IPS-20b (cell line): ENCODE data around the gene ELAVL2.

ENCODE experiments used
- H3K27ac ChIP-seq: one replicate; pipeline ENCODE4 v1.5.1; 2013; ENCODE audit warnings: low read length
- H3K27me3 ChIP-seq: 2 replicates; pipeline ENCODE4 v1.6.1; 2013; ENCODE audit warnings: mild to moderate bottlenecking, low read length, inconsistent platforms; ENCODE audit not compliant: insufficient read depth
- H3K36me3 ChIP-seq: 2 replicates; pipeline ENCODE4 v1.6.1; 2013; ENCODE audit warnings: low read depth, mild to moderate bottlenecking, inconsistent platforms, low read length, moderate library complexity; ENCODE audit not compliant: insufficient read depth
- H3K4me1 ChIP-seq: 2 replicates; pipeline ENCODE4 v1.6.1; 2013; ENCODE audit warnings: mild to moderate bottlenecking, control low read depth, inconsistent platforms, low read length, moderate library complexity; ENCODE audit not compliant: insufficient read depth
- H3K4me3 ChIP-seq: 2 replicates; pipeline ENCODE4 v1.5.1; 2013; ENCODE audit warnings: mild to moderate bottlenecking, low read length, inconsistent platforms
- H3K9ac ChIP-seq: 2 replicates; pipeline ENCODE4 v1.6.1; 2013; ENCODE audit warnings: low read depth, mild to moderate bottlenecking, inconsistent platforms, low read length, moderate library complexity
- H3K9me3 ChIP-seq: 2 replicates; pipeline ENCODE4 v1.6.1; 2013; ENCODE audit warnings: mild to moderate bottlenecking, low read depth, low read length, inconsistent platforms; ENCODE audit not compliant: insufficient read depth

The ELAVL2 gene

GRCh38 chr9:23783509-23783908 is 42.5 kb downstream of the ELAVL2 start:
- Histone ChIP-seq H3K36me3 (no peaks in the 10 kb centered on the region), H3K9ac (no peak overlapping the region), H3K27ac (no peak overlapping the region), H3K4me3 (no peak overlapping the region), H3K4me1 (peaks cover 42% of the 10 kb centered on the region), H3K27me3 (no peaks in the 10 kb centered on the region), H3K9me3 (no peaks in the 10 kb centered on the region)

GRCh38 chr9:23779220-23779619 is 46.8 kb downstream of the ELAVL2 start:
- no peaks in the 10 kb centered on the region for H3K9me3 ChIP-seq
- H3K4me3 ChIP-seq = peak overlapping the region; percentile 36
- peak overlapping the region; percentile 76 for H3K27ac ChIP-seq
- peaks cover 71% of the 10 kb centered on the region for H3K4me1 ChIP-seq
- no peaks in the 10 kb centered on the region for H3K27me3 ChIP-seq
- peak overlapping the region; percentile 57; the same call in 1 of the 2 replicates for H3K9ac ChIP-seq
- H3K36me3 ChIP-seq = no peaks in the 10 kb centered on the region

- Histone ChIP-seq H3K9ac (peak overlapping the region; percentile 57; the same call in 1 of the 2 replicates), H3K4me1 (peaks cover 78% of the 10 kb centered on the region), H3K27ac (peak overlapping the region; percentile 71), H3K9me3 (no peaks in the 10 kb centered on the region), H3K36me3 (no peaks in the 10 kb centered on the region), H3K4me3 (peak overlapping the region; percentile 33; the same call in 1 of the 2 replicates), H3K27me3 (no peaks in the 10 kb centered on the region)
These were observed 48.7 kb downstream of the ELAVL2 start for GRCh38 chr9:23777328-23777727.

DNA sequence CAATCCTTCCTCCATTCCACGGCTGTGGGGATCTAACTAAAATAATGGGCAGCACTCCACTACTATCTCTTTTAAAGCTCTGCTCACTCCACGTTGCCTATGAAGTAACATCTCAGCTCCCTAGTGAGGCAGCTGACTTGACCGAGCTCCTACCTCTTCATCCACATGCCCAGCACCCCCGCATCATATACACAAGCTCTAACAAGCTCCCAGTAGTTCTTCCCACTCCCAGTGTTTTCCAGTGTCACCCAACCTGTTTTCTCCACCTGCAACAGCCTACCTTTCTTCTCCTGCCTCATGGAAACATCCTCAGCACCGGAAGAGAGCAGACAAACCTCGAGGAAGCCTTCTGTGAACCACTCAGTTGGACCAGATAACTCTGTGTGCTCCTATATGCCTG is 50.5 kb downstream of the ELAVL2 start:
- peaks cover 86% of the 10 kb centered on the region for H3K4me1 ChIP-seq
- H3K4me3 ChIP-seq = no peak overlapping the region
- no peak overlapping the region for H3K27ac ChIP-seq
- no peaks in the 10 kb centered on the region for H3K9me3 ChIP-seq
- no peaks in the 10 kb centered on the region for H3K36me3 ChIP-seq
- H3K9ac ChIP-seq = no peak overlapping the region
- no peaks in the 10 kb centered on the region for H3K27me3 ChIP-seq

GRCh38 chr9:23774266-23774665 is 51.8 kb downstream of the ELAVL2 start:
- H3K9ac ChIP-seq = no peak overlapping the region

GRCh38 chr9:23772385-23772783 is 53.7 kb downstream of the ELAVL2 start:
- Histone ChIP-seq H3K4me1 (peaks cover 80% of the 10 kb centered on the region), H3K36me3 (no peaks in the 10 kb centered on the region), H3K27me3 (no peaks in the 10 kb centered on the region), H3K9ac (peak overlapping the region; percentile 13; the same call in 1 of the 2 replicates), H3K4me3 (no peak overlapping the region), H3K27ac (no peak overlapping the region), H3K9me3 (no peaks in the 10 kb centered on the region)

More at GRCh38 chr9:23774266-23774665, 51.8 kb downstream of the ELAVL2 start:
- H3K27me3 ChIP-seq = no peaks in the 10 kb centered on the region
- no peaks in the 10 kb centered on the region for H3K36me3 ChIP-seq
- no peak overlapping the region for H3K4me3 ChIP-seq
- no peaks in the 10 kb centered on the region for H3K9me3 ChIP-seq
- H3K4me1 ChIP-seq = peaks cover 86% of the 10 kb centered on the region
- no peak overlapping the region for H3K27ac ChIP-seq

DNA sequence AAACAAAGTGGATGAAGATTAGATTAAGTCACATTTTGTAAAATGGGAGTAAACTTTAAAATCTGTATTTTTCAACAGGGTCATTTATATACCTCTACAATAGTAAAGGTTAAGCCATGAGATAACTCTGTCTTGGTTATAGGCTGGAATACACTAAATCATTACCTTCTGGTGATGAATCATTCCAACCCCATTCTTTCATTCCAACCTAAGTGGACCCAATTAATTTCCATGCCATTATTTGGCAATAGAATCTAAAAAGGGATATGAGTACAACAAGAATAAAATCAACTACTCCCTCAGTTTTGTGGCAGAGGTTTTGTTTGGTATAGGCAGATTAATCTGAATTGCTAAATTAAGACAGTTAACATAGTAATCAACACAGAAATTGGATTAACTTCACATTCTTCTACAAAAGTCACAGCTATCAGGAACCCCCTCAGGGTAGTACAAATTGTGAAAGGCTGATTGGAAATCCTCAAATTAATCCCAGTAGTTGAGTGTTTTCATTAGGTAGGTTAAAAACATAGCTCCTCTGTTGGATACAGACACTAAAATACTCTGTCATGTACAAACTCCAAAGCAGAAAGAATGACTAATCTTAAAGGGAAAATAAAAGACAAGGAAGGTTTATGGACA is 54.2 kb downstream of the ELAVL2 start:
- no peaks in the 10 kb centered on the region for H3K36me3 ChIP-seq
- H3K4me1 ChIP-seq = peaks cover 76% of the 10 kb centered on the region
- no peaks in the 10 kb centered on the region for H3K9me3 ChIP-seq
- H3K9ac ChIP-seq = peak overlapping the region; percentile 13; the same call in 1 of the 2 replicates
- H3K27ac ChIP-seq = no peak overlapping the region
- H3K4me3 ChIP-seq = no peak overlapping the region
- H3K27me3 ChIP-seq = no peaks in the 10 kb centered on the region

DNA sequence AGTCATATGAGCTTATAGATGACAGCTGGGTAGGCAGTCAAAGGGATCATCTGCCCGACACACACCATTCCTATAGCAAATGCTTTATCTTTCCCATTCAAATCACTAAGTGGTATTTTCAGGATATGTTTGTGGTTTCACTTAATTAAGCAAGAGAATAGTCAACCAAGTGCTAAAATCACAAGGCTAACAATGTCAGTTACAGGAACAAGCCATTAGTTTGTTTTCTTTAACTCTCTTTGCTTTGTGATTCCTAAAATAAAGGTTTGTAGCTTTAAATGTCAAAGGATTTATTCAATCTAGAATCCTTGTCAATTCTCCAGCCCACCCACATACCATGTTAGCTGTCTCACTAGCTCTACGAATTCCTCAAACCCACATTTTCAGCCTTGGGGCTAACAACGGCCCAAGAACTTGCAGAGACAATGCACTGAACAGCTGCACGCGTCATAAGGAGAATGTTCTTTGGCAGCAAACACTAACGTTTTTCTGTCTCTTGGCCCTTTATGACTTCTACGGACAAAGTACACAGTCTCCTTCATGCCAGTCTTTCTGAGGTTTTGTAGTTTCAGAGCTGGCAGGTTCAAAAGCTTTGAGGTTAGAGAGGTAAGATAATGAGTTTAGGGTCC is 56.6 kb downstream of the ELAVL2 start:
- Histone ChIP-seq H3K4me1 (peaks cover 64% of the 10 kb centered on the region), H3K9me3 (no peaks in the 10 kb centered on the region), H3K9ac (no peak overlapping the region), H3K4me3 (no peak overlapping the region), H3K27ac (no peak overlapping the region), H3K27me3 (no peaks in the 10 kb centered on the region), H3K36me3 (no peaks in the 10 kb centered on the region)

DNA sequence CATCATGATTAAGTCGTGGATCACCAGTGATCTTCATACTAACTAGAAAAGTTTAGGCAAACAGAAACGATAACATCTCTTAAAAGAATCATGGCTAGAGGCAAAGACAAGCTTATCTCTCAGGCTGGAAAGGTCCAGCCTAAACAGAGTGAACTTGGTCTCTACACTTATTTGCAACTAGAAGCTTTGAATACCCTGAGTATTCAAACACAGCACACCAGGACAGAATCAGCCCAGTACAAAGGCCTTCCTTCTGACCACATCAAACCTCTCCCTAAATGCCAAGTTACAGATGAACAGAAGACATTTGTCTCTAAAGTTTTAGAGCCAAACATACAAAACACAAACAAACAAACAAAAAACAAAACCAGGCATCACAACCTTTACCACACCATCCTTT is 57.2 kb downstream of the ELAVL2 start:
- no peaks in the 10 kb centered on the region for H3K27me3 ChIP-seq
- H3K9me3 ChIP-seq = no peaks in the 10 kb centered on the region
- H3K9ac ChIP-seq = no peak overlapping the region
- H3K4me1 ChIP-seq = peaks cover 69% of the 10 kb centered on the region
- no peak overlapping the region for H3K4me3 ChIP-seq
- no peak overlapping the region for H3K27ac ChIP-seq
- H3K36me3 ChIP-seq = no peaks in the 10 kb centered on the region

DNA sequence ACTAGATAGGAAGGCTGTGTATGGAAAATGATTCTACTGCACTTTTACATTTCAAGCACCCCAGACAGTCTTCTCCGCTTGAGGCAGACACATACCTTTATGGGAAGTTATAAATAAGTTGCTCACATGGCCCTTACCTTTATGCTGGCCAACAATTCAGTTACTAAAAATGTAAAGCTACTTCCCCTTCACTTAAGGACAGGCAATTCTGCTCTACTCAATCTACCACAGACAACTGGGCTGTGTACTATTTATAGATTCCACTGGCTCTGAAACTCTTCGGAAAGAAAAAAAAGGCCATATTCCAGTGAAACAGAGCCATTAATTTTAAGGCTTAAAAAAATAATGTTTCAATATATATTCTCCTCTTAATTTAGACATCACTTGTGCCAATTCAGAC is 59.4 kb downstream of the ELAVL2 start:
- Histone ChIP-seq H3K4me1 (peaks cover 53% of the 10 kb centered on the region), H3K9me3 (no peaks in the 10 kb centered on the region), H3K27me3 (no peaks in the 10 kb centered on the region), H3K9ac (no peak overlapping the region), H3K36me3 (peaks cover 7% of the 10 kb centered on the region; the same call in 1 of the 2 replicates), H3K4me3 (no peak overlapping the region), H3K27ac (no peak overlapping the region)

GRCh38 chr9:23765561-23765960 is 60.5 kb downstream of the ELAVL2 start:
- Histone ChIP-seq H3K4me1 (peaks cover 47% of the 10 kb centered on the region), H3K36me3 (peaks cover 16% of the 10 kb centered on the region; the same call in 1 of the 2 replicates), H3K27me3 (no peaks in the 10 kb centered on the region), H3K9ac (no peak overlapping the region), H3K27ac (no peak overlapping the region), H3K9me3 (no peaks in the 10 kb centered on the region), H3K4me3 (no peak overlapping the region)

- Histone ChIP-seq H3K4me3 (no peak overlapping the region), H3K4me1 (peaks cover 35% of the 10 kb centered on the region), H3K27ac (no peak overlapping the region), H3K36me3 (peaks cover 19% of the 10 kb centered on the region; the same call in 1 of the 2 replicates), H3K27me3 (no peaks in the 10 kb centered on the region), H3K9me3 (no peaks in the 10 kb centered on the region), H3K9ac (no peak overlapping the region)
These were observed 61.8 kb downstream of the ELAVL2 start for GRCh38 chr9:23764219-23764618.
